Panc1 (cell line): ENCODE measurements around the gene UGT1A10. TPM values are rescaled to one million over a fixed set of nuclear protein-coding genes. Genes with fewer than 3 reads are reported as not detected.

Source experiments
- ATAC-seq: fragments of 200-7000 bp; cut with Tn5 transposase; 2 replicates; pipeline ENCODE4 v1.9.1; 2020; ENCODE audit warnings: mild to moderate bottlenecking, moderate library complexity
- BruUV-seq: library from RNA; stranded (reverse); fragments of 400-500 nt; replicated peaks from 2 replicates; lab custom pipeline; 2021; lab: Mats Ljungman, UMichigan
- CTCF ChIA-PET: fragments of 300-600 bp; sonication (Branson Sonifier 250); formaldehyde crosslinking; loops from one replicate; lab custom pipeline; 2022; ENCODE audit warnings: antibody characterized with exemption; lab: Charles Lee
- POLR2A ChIA-PET: fragments of 300-600 bp; sonication (Branson Sonifier 250); formaldehyde crosslinking; loops from one replicate; lab custom pipeline; 2022; ENCODE audit warnings: antibody characterized with exemption; lab: Charles Lee
- DNase-seq: peaks from one replicate; pipeline ENCODE4 v3.0.0-alpha.2; 2010; ENCODE audit warnings: low read depth, low spot score
- H3K27ac ChIP-seq: 2 replicates; pipeline ENCODE4 v1.5.1; 2011; ENCODE audit warnings: mild to moderate bottlenecking, low read length, inconsistent platforms
- H3K27me3 ChIP-seq: fragments of 200-500 bp; sonication (Bioruptor generic); 2 replicates; pipeline ENCODE4 v1.6.0; 2014; ENCODE audit warnings: low read length, inconsistent platforms; ENCODE audit not compliant: control insufficient read depth, insufficient read depth
- H3K36me3 ChIP-seq: fragments of 200-500 bp; sonication (Bioruptor generic); 2 replicates; pipeline ENCODE4 v1.5.1; 2014; ENCODE audit warnings: inconsistent platforms, mild to moderate bottlenecking, low read length, moderate library complexity; ENCODE audit not compliant: control insufficient read depth, insufficient read depth
- H3K4me1 ChIP-seq: 2 replicates; pipeline ENCODE4 v1.5.1; 2011; ENCODE audit warnings: inconsistent platforms, mild to moderate bottlenecking, low read length, moderate library complexity; ENCODE audit not compliant: control insufficient read depth, insufficient read depth
- H3K4me3 ChIP-seq, 2 experiments: 2 replicates each; pipeline ENCODE4 v1.5.1; 2011 to 2012; ENCODE audit warnings: low read depth in 2 of 2, low read length in 2 of 2, mild to moderate bottlenecking in 2 of 2, inconsistent platforms in 1 of 2, moderate library complexity in 1 of 2
- H3K9me3 ChIP-seq: fragments of 200-500 bp; sonication (Bioruptor generic); 2 replicates; pipeline ENCODE4 v1.5.1; 2014; ENCODE audit warnings: low read depth, mild to moderate bottlenecking, inconsistent platforms, low read length, moderate library complexity; ENCODE audit not compliant: control insufficient read depth, insufficient read depth
- CTCF ChIP-seq: fragments of 450-650 bp; IDR thresholded peaks from 2 replicates; pipeline ENCODE4 v1.5.1; 2017; ENCODE audit warnings: mild to moderate bottlenecking
- POLR2AphosphoS5 ChIP-seq: IDR thresholded peaks from 2 replicates; pipeline ENCODE4 v1.6.1; 2012; ENCODE audit warnings: mild to moderate bottlenecking, low read depth, low read length, moderate library complexity
- REST ChIP-seq, 2 experiments: IDR thresholded peaks; 2 replicates each; pipeline ENCODE4 v1.6.1; 2011 to 2012; ENCODE audit warnings: low read depth in 2 of 2, control low read depth in 1 of 2, low read length in 1 of 2, mild to moderate bottlenecking in 1 of 2, moderate library complexity in 1 of 2; ENCODE audit not compliant: insufficient read depth in 1 of 2
- SIN3A ChIP-seq: IDR thresholded peaks from 2 replicates; pipeline ENCODE4 v1.6.1; 2012; ENCODE audit warnings: low read depth, mild to moderate bottlenecking, low read length, moderate library complexity, borderline replicate concordance; ENCODE audit not compliant: insufficient read depth
- TCF7L2 ChIP-seq: IDR thresholded peaks from 2 replicates; pipeline ENCODE4 v1.6.1; 2011; ENCODE audit warnings: mild to moderate bottlenecking, low read depth, low read length, inconsistent platforms
- in situ Hi-C: cut with HindIII; loops from 2 replicates; pipeline ENCODE4 v1.10.0; 2016; ENCODE audit warnings: low sequenced_read_pairs, low pct_unique_long_range_greater_than_20kb
- intact Hi-C: fragments of 100-400 bp; cut with micrococcal nuclease; formaldehyde crosslinking; loops from one replicate; pipeline ENCODE4 v1.10.0; 2022; ENCODE audit not compliant: unreplicated experiment
- total RNA-seq: library from RNA; stranded (reverse); gene quantifications from one replicate; pipeline ENCODE4 v1.2.1, GENCODE V29; 2021; ENCODE audit not compliant: unreplicated experiment

Gene UGT1A10
- total RNA-seq, 1 experiment from 2014 or later: not detected

GRCh38 chr2:233598952-233599351 lies 37.3 kb upstream of the UGT1A10 start:
- Histone ChIP-seq H3K27me3 (peaks cover 4% of the 10 kb centered on the region), H3K4me1 (no peaks in the 10 kb centered on the region), H3K36me3 (no peaks in the 10 kb centered on the region), H3K4me3 (no peak overlapping the region), H3K9me3 (no peaks in the 10 kb centered on the region), H3K27ac (no peak overlapping the region)
- intact Hi-C loops (no loop called here), in situ Hi-C loops (no loop called here)
- CTCF ChIA-PET: no interaction called here
- DNase-seq: no peak
- no peak for ATAC-seq
- POLR2A ChIA-PET: no interaction called here
- TF ChIP-seq SIN3A: no peak
- TF ChIP-seq POLR2AphosphoS5: no peak
- TF ChIP-seq REST (IDR thresholded peaks at IDR 0.05; ENCODE audit: insufficient read depth in 1 of 2, low read depth in 2 of 2, low read length in 1 of 2): no peak
- no peak for TF ChIP-seq CTCF
- no peak for TF ChIP-seq TCF7L2
- no TSS peak for BruUV-seq

DNA sequence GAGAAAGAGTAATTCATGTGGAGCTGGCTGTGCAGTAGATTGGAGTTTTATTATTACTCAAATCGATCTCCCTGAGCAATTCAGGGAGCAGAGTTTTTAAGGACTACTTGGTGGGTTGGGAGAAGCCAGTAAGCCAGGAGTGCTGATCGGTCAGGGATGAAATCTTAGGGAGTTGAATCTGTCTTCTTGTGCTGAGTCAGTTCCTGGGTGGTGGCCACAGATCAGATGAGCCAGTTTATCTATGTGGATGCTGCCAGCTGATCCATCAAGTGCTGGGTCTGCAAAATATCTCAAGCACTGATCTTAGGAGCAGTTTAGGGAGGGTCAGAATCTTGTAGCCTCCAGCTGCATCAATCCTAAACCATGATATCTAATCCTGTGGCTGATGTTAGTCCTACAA lies 35.9 kb upstream of the UGT1A10 start:
- BruUV-seq: no TSS peak
- intact Hi-C loops: no loop called here
- Histone ChIP-seq H3K9me3 (no peaks in the 10 kb centered on the region), H3K36me3 (no peaks in the 10 kb centered on the region), H3K27ac (no peak overlapping the region), H3K27me3 (peaks cover 4% of the 10 kb centered on the region), H3K4me3 (no peak overlapping the region), H3K4me1 (no peaks in the 10 kb centered on the region)
- ChIA-PET CTCF (no interaction called here), POLR2A (no interaction called here)
- in situ Hi-C loops: no loop called here
- DNase-seq: no peak
- ATAC-seq: no peak
- no peak for TF ChIP-seq CTCF
